Measurements from ENCODE around the gene MOB3A. TPM values are rescaled to one million over a fixed set of nuclear protein-coding genes. Genes with fewer than 3 reads are reported as not detected.

Gene MOB3A
- total and polyA plus RNA-seq, 2 of the 8 experiments (the other 6 are each of a cell fraction or from before 2014, with no cell fraction given): 9.2 to 9.6 TPM

- no peak overlapping the region for H4K8ac ChIP-seq (ENCODE audit: extremely low read depth, insufficient read depth, low read length)
- no peaks in the 10 kb centered on the region for H3K27me3 ChIP-seq (replicated peaks in 1 of 4; ENCODE audit: control insufficient read depth in 3 of 4, extremely low read depth in 1 of 4, insufficient read depth in 3 of 4, low read length in 3 of 4)
- no peaks in the 10 kb centered on the region for H3K79me2 ChIP-seq (ENCODE audit: control insufficient read depth in 1 of 2, insufficient read depth in 2 of 2, low read length in 2 of 2)
- no peak overlapping the region for H2BK5ac ChIP-seq (ENCODE audit: low read depth, low read length)
- H3K23me2 ChIP-seq (ENCODE audit: low read depth, low read length): no peaks in the 10 kb centered on the region
- no peak overlapping the region for H2BK12ac ChIP-seq (ENCODE audit: low read depth, low read length)
- no peak overlapping the region for H2BK120ac ChIP-seq (replicated peaks; ENCODE audit: low read depth, low read length)
- H4K91ac ChIP-seq (replicated peaks; ENCODE audit: insufficient read length, low read length): no peak overlapping the region
- DNase-seq (ENCODE audit: low read depth in 1 of 2, low spot score in 2 of 2) (no peak), FAIRE-seq (no peak)
- H3K56ac ChIP-seq (replicated peaks; ENCODE audit: insufficient read length, low read depth, low read length): no peak overlapping the region
- no peaks in the 10 kb centered on the region for H3K9me3 ChIP-seq (ENCODE audit: insufficient read depth in 2 of 2, low read depth in 1 of 2, low read length in 1 of 2)
- H2AFZ ChIP-seq (ENCODE audit: low read length): no peak overlapping the region
- no peak overlapping the region for H4K5ac ChIP-seq (ENCODE audit: insufficient read length, low read depth, low read length)
- peaks cover 9 to 27% of the 10 kb centered on the region in 2 experiments for H4K20me1 ChIP-seq (replicated peaks in 1 of 2; ENCODE audit: control insufficient read depth in 1 of 2, insufficient read depth in 2 of 2, low read length in 2 of 2)
- no peak overlapping the region for H2BK20ac ChIP-seq (ENCODE audit: low read length)
- H3K79me1 ChIP-seq (ENCODE audit: low read depth, low read length): no peaks in the 10 kb centered on the region; the same call in none of the 2 replicates
- ChIA-PET POLR2A (ENCODE audit: partially characterized antibody) (interaction anchor here (1.1 kb wide), 1 partner anchor 11 kb away, joined by 3 read pairs; no protein-coding TSS in a partner anchor), CTCF (ENCODE audit: partially characterized antibody) (interaction anchor here (0.8 kb wide), 2 partner anchors 20 to 254 kb away, joined by 3 read pairs; no protein-coding TSS in a partner anchor)
- no peak overlapping the region for H3K18ac ChIP-seq (ENCODE audit: extremely low read depth, low read length)
- H3K9ac ChIP-seq (replicated peaks in 1 of 4; ENCODE audit: extremely low read depth in 1 of 4, low read depth in 3 of 4, low read length in 3 of 4): no peak overlapping the region
- H3K4ac ChIP-seq (replicated peaks; ENCODE audit: insufficient read length, low read depth, low read length): no peak overlapping the region
- no peak overlapping the region for H3K4me2 ChIP-seq (ENCODE audit: insufficient read depth in 1 of 2, low read depth in 2 of 2, low read length in 2 of 2)
- no peak overlapping the region for H3K14ac ChIP-seq (ENCODE audit: insufficient read length)
- H2AK5ac ChIP-seq (ENCODE audit: low read depth, low read length): no peak overlapping the region
- no peak overlapping the region for H3K27ac ChIP-seq (ENCODE audit: low read depth, low read length)
- no peaks in the 10 kb centered on the region for H3K4me1 ChIP-seq (replicated peaks in 1 of 4; ENCODE audit: control insufficient read depth in 3 of 4, insufficient read depth in 4 of 4, low read length in 3 of 4)
- H3K23ac ChIP-seq (ENCODE audit: insufficient read length): no peak overlapping the region
- 94% methylated on average over 22 of the region's 25 CpGs; no CpG with 5 or more reads in 1 of the 2 experiments for WGBS, 2 experiments (ENCODE audit: extremely low coverage in 1 of 2, insufficient coverage in 1 of 2, insufficient read length in 1 of 2, insufficient replicate concordance in 2 of 2, low coverage in 1 of 2, low lambda C conversion rate in 2 of 2, missing lambda C conversion rate in 1 of 2)
- H3K4me3 ChIP-seq (ENCODE audit: extremely low read depth in 1 of 4, insufficient read depth in 2 of 4, low read depth in 3 of 4, low read length in 4 of 4): no peak overlapping the region
- H2BK15ac ChIP-seq (ENCODE audit: low read length): no peak overlapping the region
- peaks cover 59 to 93% (median 83%) of the 10 kb centered on the region in 4 experiments for H3K36me3 ChIP-seq (ENCODE audit: control insufficient read depth in 2 of 4, insufficient read depth in 4 of 4, low read length in 3 of 4)
- TF ChIP-seq NRF1 (IDR thresholded peaks at IDR 0.05; ENCODE audit: low read depth, low read length) (no peak), CEBPB (IDR thresholded peaks at IDR 0.05; ENCODE audit: low read depth, low read length) (no peak), CHD2 (IDR thresholded peaks at IDR 0.05; ENCODE audit: low read length) (no peak)
Measured at GRCh38 chr19:2115324-2115723, 19.2 kb upstream of the MOB3A start.

Data from H1 (cell line).